K562 (cell line): Measurements from ENCODE around the gene SEMA3A. TPM values are rescaled to one million over a fixed set of nuclear protein-coding genes. Genes with fewer than 3 reads are reported as not detected.
"Not testable (repeated sequence)": the region's sequence is repeated elsewhere in the genome, so short reads cannot be mapped to it uniquely, and the experiment has no call there.

Experiments used
- ATAC-seq: fragments of 200-7000 bp; cut with Tn5 transposase; 3 replicates; pipeline ENCODE4 v1.9.1; 2020; ENCODE audit warnings: moderate library complexity
- BruUV-seq: library from RNA; stranded (reverse); fragments of 400-500 nt; replicated peaks from 2 replicates; lab custom pipeline; 2021; lab: Mats Ljungman, UMichigan
- CTCF ChIA-PET: fragments of 300-600 bp; formaldehyde crosslinking; extraction: SDS; loops from one replicate; lab custom pipeline; 2021; ENCODE audit warnings: low intra/inter-chr PET ratio; lab: Yijun Ruan, JAX
- POLR2A ChIA-PET: fragments of 300-600, 350-650 bp; sonication (Branson Sonifier 250); formaldehyde crosslinking; extraction: SDS; loops from one replicate; lab custom pipeline; 2021; ENCODE audit warnings: antibody characterized with exemption, inconsistent platforms; lab: Yijun Ruan, JAX
- DNase-seq, 4 experiments: peaks; one replicate each; pipeline versions ENCODE4 v3.0.0 to v3.0.0-alpha.2; 2011 to 2018; ENCODE audit warnings: low spot score in 3 of 4, mixed read lengths in 3 of 4; ENCODE audit errors: extremely low read depth in 1 of 4
- FAIRE-seq: peaks from 2 replicates; lab custom pipeline; 2011; peaks lifted over from hg19 to GRCh38; lab: Jason Lieb, UNC
- H2AFZ ChIP-seq: 2 replicates; pipeline ENCODE4 v1.6.0; 2011; ENCODE audit warnings: low read depth, low read length, control low read depth, inconsistent platforms
- H3K27ac ChIP-seq: fragments of 200-600 bp; 3 replicates; pipeline ENCODE4 v1.8.0; 2011; ENCODE audit warnings: low read depth, mild to moderate bottlenecking, control low read depth, inconsistent platforms, low read length, moderate library complexity, mixed read lengths; ENCODE audit errors: extremely low read depth
- H3K27me3 ChIP-seq, 2 experiments: fragments of 300-600 bp in 1 of 2; 2 replicates in 1 of 2; 3 replicates in 1 of 2; pipeline versions ENCODE4 v1.6.0 to v1.8.0; 2011; ENCODE audit warnings: inconsistent platforms in 2 of 2, low read length in 2 of 2, mild to moderate bottlenecking in 1 of 2, mixed read lengths in 1 of 2, moderate library complexity in 1 of 2; ENCODE audit not compliant: control insufficient read depth in 2 of 2, insufficient read depth in 2 of 2
- H3K36me3 ChIP-seq: fragments of 300-600 bp; 3 replicates; pipeline ENCODE4 v1.8.0; 2011; ENCODE audit warnings: mild to moderate bottlenecking, low read length, inconsistent platforms; ENCODE audit not compliant: control insufficient read depth, insufficient read depth
- H3K4me1 ChIP-seq, 2 experiments: fragments of 200-600 bp in 1 of 2; replicated peaks in 1 of 2; 2 replicates in 1 of 2; 3 replicates in 1 of 2; pipeline versions ENCODE4 v1.5.1 to v1.8.0; 2011; ENCODE audit warnings: inconsistent platforms in 2 of 2, low read length in 2 of 2, mild to moderate bottlenecking in 1 of 2, mixed read lengths in 1 of 2, moderate library complexity in 1 of 2; ENCODE audit not compliant: control insufficient read depth in 2 of 2, insufficient read depth in 2 of 2
- H3K4me2 ChIP-seq: 2 replicates; pipeline ENCODE4 v1.6.1; 2011; ENCODE audit warnings: low read length, control low read depth, inconsistent platforms, mixed read lengths; ENCODE audit not compliant: insufficient read depth
- H3K4me3 ChIP-seq: fragments of 200-600 bp; sonication (generic), shearing (Covaris generic); 2 replicates; pipeline ENCODE4 v1.5.1; 2016; ENCODE audit warnings: control low read depth, inconsistent platforms
- H3K79me2 ChIP-seq: fragments of 200-600 bp; 3 replicates; pipeline ENCODE4 v1.8.0; 2011; ENCODE audit warnings: low read length, inconsistent platforms; ENCODE audit not compliant: control insufficient read depth, insufficient read depth
- H3K9ac ChIP-seq, 2 experiments: 2 replicates each; pipeline versions ENCODE4 v1.6.0 to v1.6.1; 2011; ENCODE audit warnings: low read depth in 2 of 2, low read length in 2 of 2, control low read depth in 1 of 2, inconsistent platforms in 1 of 2, mild to moderate bottlenecking in 1 of 2, mixed read lengths in 1 of 2; ENCODE audit not compliant: insufficient read depth in 1 of 2
- H3K9me1 ChIP-seq: one replicate; pipeline ENCODE4 v1.6.0; 2011; ENCODE audit warnings: inconsistent platforms, mild to moderate bottlenecking, low read length, moderate library complexity; ENCODE audit not compliant: control insufficient read depth, insufficient read depth
- H3K9me3 ChIP-seq: replicated peaks from 2 replicates; pipeline ENCODE4 v1.5.1; 2011; ENCODE audit warnings: low read depth, low read length, inconsistent platforms; ENCODE audit not compliant: control insufficient read depth, insufficient read depth
- H4K20me1 ChIP-seq: replicated peaks from 2 replicates; pipeline ENCODE4 v1.6.1; 2011; ENCODE audit warnings: low read length, inconsistent platforms, mixed read lengths; ENCODE audit not compliant: control insufficient read depth, insufficient read depth
- CBX1 ChIP-seq: sonication (generic); IDR thresholded peaks from 2 replicates; pipeline ENCODE4 v1.6.1; 2016; ENCODE audit warnings: antibody characterized with exemption, low read depth, mild to moderate bottlenecking
- CREM ChIP-seq: IDR thresholded peaks from 2 replicates; pipeline ENCODE4 v1.6.1; 2014; ENCODE audit warnings: antibody characterized with exemption, low read depth
- DPF2 ChIP-seq: fragments of 450-650 bp; IDR thresholded peaks from 2 replicates; pipeline ENCODE4 v1.6.1; 2016
- E2F4 ChIP-seq: sonication (generic); formaldehyde crosslinking; IDR thresholded peaks from 2 replicates; pipeline ENCODE4 v1.8.0; 2022; ENCODE audit warnings: mild to moderate bottlenecking, low read depth, missing genetic modification reagents
- FOXA3 ChIP-seq, 2 experiments: fragments of 450-650 bp in 1 of 2; sonication (generic) in 1 of 2; formaldehyde crosslinking; IDR thresholded peaks in 1 of 2; conservative IDR thresholded peaks in 1 of 2; 2 replicates each; pipeline versions ENCODE4 v1.4.0 to v1.8.0; 2020 to 2022; ENCODE audit warnings: mild to moderate bottlenecking in 2 of 2, missing genetic modification reagents in 1 of 2
- MECOM ChIP-seq: fragments of 250-450 bp; sonication (Bioruptor Pico); IDR thresholded peaks from 2 replicates; pipeline ENCODE4 v1.8.0; 2022; ENCODE audit warnings: inconsistent platforms
- NRF1 ChIP-seq, 2 experiments: fragments of 450-650 bp; IDR thresholded peaks in 1 of 2; conservative IDR thresholded peaks in 1 of 2; 2 replicates each; pipeline ENCODE4 v1.6.1; 2014; ENCODE audit warnings: mild to moderate bottlenecking in 2 of 2
- PHF8 ChIP-seq: fragments of 200-600 bp; sonication (generic); IDR thresholded peaks from 2 replicates; pipeline ENCODE4 v1.6.1; 2012; ENCODE audit warnings: mixed run types, mild to moderate bottlenecking, inconsistent platforms, low read length, moderate library complexity, borderline replicate concordance
- RBM15 ChIP-seq: fragments of 200-400 bp; formaldehyde crosslinking; IDR thresholded peaks from 2 replicates; pipeline ENCODE4 v1.6.1; 2018; ENCODE audit warnings: mild to moderate bottlenecking, low read length, moderate library complexity; ENCODE audit not compliant: insufficient read depth
- TFAP4 ChIP-seq: sonication (generic); formaldehyde crosslinking; IDR thresholded peaks from 2 replicates; pipeline ENCODE4 v1.8.0; 2022; ENCODE audit warnings: missing genetic modification reagents, mild to moderate bottlenecking, moderate library complexity, borderline replicate concordance
- THRAP3 ChIP-seq: fragments of 450-650 bp; IDR thresholded peaks from 2 replicates; pipeline ENCODE4 v1.6.1; 2016; ENCODE audit warnings: mild to moderate bottlenecking, inconsistent platforms, borderline replicate concordance
- U2AF1 ChIP-seq: fragments of 200-400 bp; formaldehyde crosslinking; optimal IDR thresholded peaks from 2 replicates; pipeline ENCODE3; 2017; ENCODE audit warnings: mild to moderate bottlenecking, low read depth, low read length, moderate library complexity
- WGBS: fragments of 100-300 bp; shearing (Covaris generic); methylation state at CpG from one replicate; pipeline ENCODE4 v1.1.6; 2016; ENCODE audit warnings: low coverage, mixed read lengths; ENCODE audit not compliant: insufficient coverage; ENCODE audit errors: missing lambda C conversion rate; 5-methylcytosine and 5-hydroxymethylcytosine counted together
- in situ Hi-C: fragments of 300-500 bp; cut with MboI; formaldehyde crosslinking; loops from 4 replicates; pipeline ENCODE4 v1.15.0; 2018; ENCODE audit warnings: inconsistent platforms, mixed read lengths
- intact Hi-C: fragments of 100-400 bp; cut with micrococcal nuclease; formaldehyde crosslinking; loops from 2 replicates; pipeline ENCODE4 v1.14.2; 2022
- polyA plus RNA-seq, 8 experiments: library from polyadenylated mRNA; depleted of rRNA in 4 of 8; stranded (reverse) in 5 of 8; unstranded in 3 of 8; fragments of >200 nt; fragmentation: Nextera tagmentation in 2 of 8; fragmentation: Illumina TruSeq in 1 of 8; extraction: Ambion mirVana in 2 of 8; extraction: Trizol in 1 of 8; gene quantifications; 2 replicates each; pipeline versions ENCODE4 v1.2.1 to v1.2.3, GENCODE V29; 2011 to 2014; ENCODE audit warnings: inconsistent platforms in 1 of 8, missing spikeins in 1 of 8
- total RNA-seq, 7 experiments: library from RNA; depleted of rRNA in 6 of 7; stranded (reverse); fragments of >200 nt in 6 of 7; fragmentation: Illumina TruSeq in 2 of 7; extraction: Trizol in 2 of 7; gene quantifications; 2 replicates each; pipeline versions ENCODE4 v1.2.1 to v1.2.3, GENCODE V29; 2011 to 2021; ENCODE audit warnings: low replicate concordance in 1 of 7

The SEMA3A gene
- total and polyA plus RNA-seq, 9 of the 15 experiments (the other 6 are each of a cell fraction or from before 2014, with no cell fraction given) = 0.36 to 3.0 (median 1.1) TPM

- TF ChIP-seq CBX1 (no peak), RBM15 (no peak), MECOM (CRISPR knock-in tag) (no peak), E2F4 (CRISPR knock-in tag) (no peak), DPF2 (no peak), CREM (no peak), NRF1 (conservative IDR thresholded peaks at IDR 0.05 in 1 of 2, IDR thresholded peaks at IDR 0.05 in 1 of 2) (no peak), U2AF1 (no peak), THRAP3 (no peak)
Measured at GRCh38 chr7:84152995-84153394, 41.6 kb downstream of the SEMA3A start (continued).

GRCh38 chr7:84150370-84150769 lies 44.2 kb downstream of the SEMA3A start:
- H3K27me3 ChIP-seq, H3K4me1 ChIP-seq, BruUV-seq, in situ Hi-C loops, H3K9me1 ChIP-seq, H3K36me3 ChIP-seq, FAIRE-seq, H3K9ac ChIP-seq, H2AFZ ChIP-seq, H3K27ac ChIP-seq, DNase-seq, H3K4me2 ChIP-seq, H4K20me1 ChIP-seq, intact Hi-C loops, H3K4me3 ChIP-seq, H3K9me3 ChIP-seq, CTCF ChIA-PET: not testable (repeated sequence)
- WGBS = under 1% methylated on average over 16 of the region's 22 CpGs
- TF ChIP-seq FOXA3 (CRISPR knock-in tag; conservative IDR thresholded peaks at IDR 0.05 in 1 of 2, IDR thresholded peaks at IDR 0.05 in 1 of 2) (0 out of 4 replicates have a peak, but pooled peaks of 1 of the 2 experiments have one; percentile 57), PHF8 (peak; percentile 23; the same call in 1 of the 2 replicates), TFAP4 (CRISPR knock-in tag) (peak; percentile 59; the same call in 1 of the 2 replicates)
- TF ChIP-seq, all 486 proteins: peak for 3; not testable (repeated sequence) for 483
- POLR2A ChIA-PET, H3K79me2 ChIP-seq, ATAC-seq: not testable (repeated sequence)
